HEK293 (cell line): Measurements from ENCODE around the gene CTDSP2.

Source experiments
- GFI1B ChIP-seq: fragments of 450-650 bp; formaldehyde crosslinking; IDR thresholded peaks from 2 replicates; pipeline ENCODE4 v1.5.1; 2016; ENCODE audit warnings: missing biosample characterization, missing genetic modification characterization
- GLIS2 ChIP-seq: fragments of 450-650 bp; formaldehyde crosslinking; IDR thresholded peaks from 2 replicates; pipeline ENCODE4 v1.5.1; 2016; ENCODE audit warnings: missing biosample characterization, missing genetic modification characterization
- HOXC10 ChIP-seq: sonication (generic); formaldehyde crosslinking; IDR thresholded peaks from 2 replicates; pipeline ENCODE4 v1.8.1; 2023; ENCODE audit warnings: mild to moderate bottlenecking, missing genetic modification reagents
- KLF16 ChIP-seq: fragments of 450-650 bp; formaldehyde crosslinking; IDR thresholded peaks from 2 replicates; pipeline ENCODE4 v1.5.1; 2017; ENCODE audit warnings: missing biosample characterization, missing genetic modification characterization
- KLF9 ChIP-seq: fragments of 450-650 bp; formaldehyde crosslinking; IDR thresholded peaks from 2 replicates; pipeline ENCODE4 v1.5.1; 2016; ENCODE audit warnings: missing biosample characterization, missing genetic modification characterization, low read depth
- MYNN ChIP-seq: fragments of 450-650 bp; formaldehyde crosslinking; IDR thresholded peaks from 2 replicates; pipeline ENCODE4 v1.5.1; 2016; ENCODE audit warnings: missing biosample characterization, missing genetic modification characterization, borderline replicate concordance
- PRDM6 ChIP-seq: fragments of 450-650 bp; formaldehyde crosslinking; IDR thresholded peaks from 2 replicates; pipeline ENCODE4 v1.5.1; 2017; ENCODE audit warnings: missing biosample characterization, missing genetic modification characterization
- SETDB1 ChIP-seq: IDR thresholded peaks from one replicate; pipeline ENCODE4 v1.6.1; 2017; ENCODE audit warnings: mild to moderate bottlenecking, low read length, moderate library complexity, mixed read lengths; ENCODE audit not compliant: insufficient read length
- WT1 ChIP-seq: fragments of 450-650 bp; formaldehyde crosslinking; IDR thresholded peaks from 2 replicates; pipeline ENCODE4 v1.5.1; 2016; ENCODE audit warnings: missing biosample characterization, missing genetic modification characterization
- ZBTB1 ChIP-seq: fragments of 450-650 bp; formaldehyde crosslinking; IDR thresholded peaks from 2 replicates; pipeline ENCODE4 v1.5.1; 2016; ENCODE audit warnings: missing biosample characterization, missing genetic modification characterization
- ZBTB21 ChIP-seq: fragments of 450-650 bp; formaldehyde crosslinking; IDR thresholded peaks from 2 replicates; pipeline ENCODE4 v1.5.1; 2017; ENCODE audit warnings: missing biosample characterization, missing genetic modification characterization
- ZFP41 ChIP-seq: fragments of 450-650 bp; formaldehyde crosslinking; IDR thresholded peaks from 2 replicates; pipeline ENCODE4 v1.5.1; 2016; ENCODE audit warnings: missing biosample characterization, missing genetic modification characterization, borderline replicate concordance
- ZNF121 ChIP-seq: fragments of 450-650 bp; formaldehyde crosslinking; IDR thresholded peaks from 2 replicates; pipeline ENCODE4 v1.5.1; 2016; ENCODE audit warnings: missing biosample characterization, missing genetic modification characterization
- ZNF138 ChIP-seq: fragments of 450-650 bp; formaldehyde crosslinking; IDR thresholded peaks from 2 replicates; pipeline ENCODE4 v1.5.1; 2016; ENCODE audit warnings: missing biosample characterization, missing genetic modification characterization, borderline replicate concordance
- ZNF175 ChIP-seq: fragments of 450-650 bp; formaldehyde crosslinking; IDR thresholded peaks from 2 replicates; pipeline ENCODE4 v1.5.1; 2016; ENCODE audit warnings: missing biosample characterization, missing genetic modification characterization
- ZNF19 ChIP-seq: fragments of 450-650 bp; formaldehyde crosslinking; IDR thresholded peaks from 2 replicates; pipeline ENCODE4; 2016; ENCODE audit warnings: missing biosample characterization, missing genetic modification characterization, low read depth
- ZNF211 ChIP-seq: fragments of 450-650 bp; formaldehyde crosslinking; IDR thresholded peaks from 2 replicates; pipeline ENCODE4 v1.5.1; 2016; ENCODE audit warnings: low read depth, missing biosample characterization, missing genetic modification characterization
- ZNF280C ChIP-seq: fragments of 450-650 bp; formaldehyde crosslinking; IDR thresholded peaks from 2 replicates; pipeline ENCODE4 v1.5.1; 2016; ENCODE audit warnings: missing biosample characterization, missing genetic modification characterization
- ZNF366 ChIP-seq: fragments of 450-650 bp; formaldehyde crosslinking; conservative IDR thresholded peaks from 2 replicates; pipeline ENCODE4 v1.5.1; 2016; ENCODE audit warnings: missing biosample characterization, missing genetic modification characterization
- ZNF426 ChIP-seq: fragments of 450-650 bp; formaldehyde crosslinking; IDR thresholded peaks from 2 replicates; pipeline ENCODE4 v1.5.1; 2017; ENCODE audit warnings: missing biosample characterization, missing genetic modification characterization, mild to moderate bottlenecking, inconsistent platforms, moderate library complexity
- ZNF558 ChIP-seq: fragments of 450-650 bp; formaldehyde crosslinking; IDR thresholded peaks from 2 replicates; pipeline ENCODE4 v1.5.1; 2016; ENCODE audit warnings: missing biosample characterization, missing genetic modification characterization
- ZNF585B ChIP-seq: fragments of 450-650 bp; formaldehyde crosslinking; IDR thresholded peaks from 2 replicates; pipeline ENCODE4 v1.5.1; 2016; ENCODE audit warnings: missing biosample characterization, missing genetic modification characterization
- ZNF660 ChIP-seq: fragments of 450-650 bp; IDR thresholded peaks from 2 replicates; pipeline ENCODE4 v1.5.1; 2018; ENCODE audit warnings: missing biosample characterization, mild to moderate bottlenecking, missing genetic modification characterization
- ZNF791 ChIP-seq: fragments of 450-650 bp; formaldehyde crosslinking; IDR thresholded peaks from 2 replicates; pipeline ENCODE4 v1.5.1; 2016; ENCODE audit warnings: missing biosample characterization, missing genetic modification characterization
- ZSCAN30 ChIP-seq: fragments of 450-650 bp; IDR thresholded peaks from 2 replicates; pipeline ENCODE4 v1.5.1; 2018; ENCODE audit warnings: missing biosample characterization, mild to moderate bottlenecking, missing genetic modification characterization, moderate library complexity
- TF ChIP-seq, protein P1 (sequence below): fragments of 450-650 bp; formaldehyde crosslinking; IDR thresholded peaks from 2 replicates; pipeline ENCODE4 v1.5.1; 2016; ENCODE audit warnings: missing biosample characterization, missing genetic modification characterization, borderline replicate concordance
- TF ChIP-seq, protein P2 (sequence below): fragments of 450-650 bp; formaldehyde crosslinking; IDR thresholded peaks from 2 replicates; pipeline ENCODE4 v1.5.1; 2017; ENCODE audit warnings: missing biosample characterization, missing genetic modification characterization
- TF ChIP-seq, protein P3 (sequence below): fragments of 450-650 bp; formaldehyde crosslinking; IDR thresholded peaks from 2 replicates; pipeline ENCODE4 v1.5.1; 2016; ENCODE audit warnings: missing biosample characterization, missing genetic modification characterization
- TF ChIP-seq, protein P4 (sequence below): fragments of 450-650 bp; formaldehyde crosslinking; IDR thresholded peaks from 2 replicates; pipeline ENCODE4 v1.5.1; 2017; ENCODE audit warnings: missing biosample characterization, missing genetic modification characterization

CTDSP2 gene

GRCh38 chr12:57837864-57838562, 8.5 kb downstream of the CTDSP2 start (continued):
- TF ChIP-seq ZNF280C (tag by site-specific recombination) (no peak), ZBTB1 (tag by site-specific recombination) (no peak), ZNF19 (no peak), ZNF138 (no peak), ZNF660 (tag by site-specific recombination) (no peak), HOXC10 (CRISPR knock-in tag) (no peak), ZNF558 (tag by site-specific recombination) (no peak), MYNN (tag by site-specific recombination) (no peak), PRDM6 (no peak), ZSCAN30 (tag by site-specific recombination) (no peak), ZNF175 (no peak), ZNF121 (no peak), ZNF791 (tag by site-specific recombination) (no peak), ZNF426 (tag by site-specific recombination) (no peak), ZBTB21 (no peak; the same call in 1 of the 2 replicates), ZFP41 (tag by site-specific recombination) (no peak), GFI1B (tag by site-specific recombination) (no peak), WT1 (tag by site-specific recombination) (no peak), KLF9 (tag by site-specific recombination) (no peak), KLF16 (tag by site-specific recombination) (no peak), ZNF585B (tag by site-specific recombination) (no peak), ZNF366 (tag by site-specific recombination) (peak; percentile 27), ZNF211 (no peak), GLIS2 (tag by site-specific recombination) (peak; percentile 25; the same call in 1 of the 2 replicates), SETDB1 (no peak)
- TF ChIP-seq, protein P1, sequence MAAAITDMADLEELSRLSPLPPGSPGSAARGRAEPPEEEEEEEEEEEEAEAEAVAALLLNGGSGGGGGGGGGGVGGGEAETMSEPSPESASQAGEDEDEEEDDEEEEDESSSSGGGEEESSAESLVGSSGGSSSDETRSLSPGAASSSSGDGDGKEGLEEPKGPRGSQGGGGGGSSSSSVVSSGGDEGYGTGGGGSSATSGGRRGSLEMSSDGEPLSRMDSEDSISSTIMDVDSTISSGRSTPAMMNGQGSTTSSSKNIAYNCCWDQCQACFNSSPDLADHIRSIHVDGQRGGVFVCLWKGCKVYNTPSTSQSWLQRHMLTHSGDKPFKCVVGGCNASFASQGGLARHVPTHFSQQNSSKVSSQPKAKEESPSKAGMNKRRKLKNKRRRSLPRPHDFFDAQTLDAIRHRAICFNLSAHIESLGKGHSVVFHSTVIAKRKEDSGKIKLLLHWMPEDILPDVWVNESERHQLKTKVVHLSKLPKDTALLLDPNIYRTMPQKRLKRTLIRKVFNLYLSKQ = no peak
- TF ChIP-seq, protein P2, sequence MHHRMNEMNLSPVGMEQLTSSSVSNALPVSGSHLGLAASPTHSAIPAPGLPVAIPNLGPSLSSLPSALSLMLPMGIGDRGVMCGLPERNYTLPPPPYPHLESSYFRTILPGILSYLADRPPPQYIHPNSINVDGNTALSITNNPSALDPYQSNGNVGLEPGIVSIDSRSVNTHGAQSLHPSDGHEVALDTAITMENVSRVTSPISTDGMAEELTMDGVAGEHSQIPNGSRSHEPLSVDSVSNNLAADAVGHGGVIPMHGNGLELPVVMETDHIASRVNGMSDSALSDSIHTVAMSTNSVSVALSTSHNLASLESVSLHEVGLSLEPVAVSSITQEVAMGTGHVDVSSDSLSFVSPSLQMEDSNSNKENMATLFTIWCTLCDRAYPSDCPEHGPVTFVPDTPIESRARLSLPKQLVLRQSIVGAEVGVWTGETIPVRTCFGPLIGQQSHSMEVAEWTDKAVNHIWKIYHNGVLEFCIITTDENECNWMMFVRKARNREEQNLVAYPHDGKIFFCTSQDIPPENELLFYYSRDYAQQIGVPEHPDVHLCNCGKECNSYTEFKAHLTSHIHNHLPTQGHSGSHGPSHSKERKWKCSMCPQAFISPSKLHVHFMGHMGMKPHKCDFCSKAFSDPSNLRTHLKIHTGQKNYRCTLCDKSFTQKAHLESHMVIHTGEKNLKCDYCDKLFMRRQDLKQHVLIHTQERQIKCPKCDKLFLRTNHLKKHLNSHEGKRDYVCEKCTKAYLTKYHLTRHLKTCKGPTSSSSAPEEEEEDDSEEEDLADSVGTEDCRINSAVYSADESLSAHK (tag by site-specific recombination) = peak; percentile 88
- TF ChIP-seq, protein P3, sequence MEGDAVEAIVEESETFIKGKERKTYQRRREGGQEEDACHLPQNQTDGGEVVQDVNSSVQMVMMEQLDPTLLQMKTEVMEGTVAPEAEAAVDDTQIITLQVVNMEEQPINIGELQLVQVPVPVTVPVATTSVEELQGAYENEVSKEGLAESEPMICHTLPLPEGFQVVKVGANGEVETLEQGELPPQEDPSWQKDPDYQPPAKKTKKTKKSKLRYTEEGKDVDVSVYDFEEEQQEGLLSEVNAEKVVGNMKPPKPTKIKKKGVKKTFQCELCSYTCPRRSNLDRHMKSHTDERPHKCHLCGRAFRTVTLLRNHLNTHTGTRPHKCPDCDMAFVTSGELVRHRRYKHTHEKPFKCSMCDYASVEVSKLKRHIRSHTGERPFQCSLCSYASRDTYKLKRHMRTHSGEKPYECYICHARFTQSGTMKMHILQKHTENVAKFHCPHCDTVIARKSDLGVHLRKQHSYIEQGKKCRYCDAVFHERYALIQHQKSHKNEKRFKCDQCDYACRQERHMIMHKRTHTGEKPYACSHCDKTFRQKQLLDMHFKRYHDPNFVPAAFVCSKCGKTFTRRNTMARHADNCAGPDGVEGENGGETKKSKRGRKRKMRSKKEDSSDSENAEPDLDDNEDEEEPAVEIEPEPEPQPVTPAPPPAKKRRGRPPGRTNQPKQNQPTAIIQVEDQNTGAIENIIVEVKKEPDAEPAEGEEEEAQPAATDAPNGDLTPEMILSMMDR (tag by site-specific recombination) = no peak
- TF ChIP-seq, protein P4, sequence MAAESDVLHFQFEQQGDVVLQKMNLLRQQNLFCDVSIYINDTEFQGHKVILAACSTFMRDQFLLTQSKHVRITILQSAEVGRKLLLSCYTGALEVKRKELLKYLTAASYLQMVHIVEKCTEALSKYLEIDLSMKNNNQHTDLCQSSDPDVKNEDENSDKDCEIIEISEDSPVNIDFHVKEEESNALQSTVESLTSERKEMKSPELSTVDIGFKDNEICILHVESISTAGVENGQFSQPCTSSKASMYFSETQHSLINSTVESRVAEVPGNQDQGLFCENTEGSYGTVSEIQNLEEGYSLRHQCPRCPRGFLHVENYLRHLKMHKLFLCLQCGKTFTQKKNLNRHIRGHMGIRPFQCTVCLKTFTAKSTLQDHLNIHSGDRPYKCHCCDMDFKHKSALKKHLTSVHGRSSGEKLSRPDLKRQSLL (tag by site-specific recombination) = no peak
